Measurements from ENCODE around the gene PUS7L.

DNA sequence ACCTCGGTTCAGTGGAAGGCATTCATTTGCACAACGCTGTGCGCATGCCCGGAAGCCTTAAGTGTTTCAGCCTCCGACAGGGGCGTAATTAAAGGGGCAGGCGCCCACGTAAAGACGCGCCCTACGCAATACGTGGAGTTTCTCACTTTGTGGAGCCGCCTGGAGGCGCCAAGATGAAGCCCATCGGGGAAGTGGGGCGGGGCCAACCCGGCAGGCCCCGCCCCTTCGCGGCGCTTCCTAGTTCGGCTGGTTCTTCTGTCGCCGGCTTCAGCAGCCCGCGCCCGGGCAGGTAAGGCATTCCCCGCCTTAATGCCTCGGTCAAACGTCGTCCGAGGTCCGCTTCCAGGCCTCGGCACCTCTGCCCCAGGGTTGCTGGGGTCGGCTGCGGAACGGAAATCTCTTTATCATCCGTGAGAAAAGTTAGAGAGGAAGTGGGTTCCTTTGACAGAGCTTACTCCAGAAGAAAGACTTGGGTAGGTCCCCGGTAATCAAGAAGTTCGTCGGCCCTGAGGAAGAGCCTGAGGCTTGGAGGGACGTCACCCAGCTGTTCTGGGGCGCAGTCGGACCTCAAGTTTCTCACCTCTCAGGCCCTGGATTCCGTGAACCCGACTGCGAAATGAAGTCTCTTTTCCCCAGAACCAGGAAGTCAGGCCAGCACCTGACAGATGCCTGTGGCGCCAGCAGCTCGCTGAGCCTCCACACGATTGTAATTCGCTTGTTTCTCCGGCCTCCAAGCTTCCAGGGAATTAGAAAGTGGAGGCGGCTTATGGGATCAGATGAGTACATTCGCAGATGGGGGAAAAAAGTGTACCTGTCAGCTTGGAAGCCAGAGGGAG is at the start of gene PUS7L, which contains the start of gene IRAK4:
- TF ChIP-seq, protein P1, sequence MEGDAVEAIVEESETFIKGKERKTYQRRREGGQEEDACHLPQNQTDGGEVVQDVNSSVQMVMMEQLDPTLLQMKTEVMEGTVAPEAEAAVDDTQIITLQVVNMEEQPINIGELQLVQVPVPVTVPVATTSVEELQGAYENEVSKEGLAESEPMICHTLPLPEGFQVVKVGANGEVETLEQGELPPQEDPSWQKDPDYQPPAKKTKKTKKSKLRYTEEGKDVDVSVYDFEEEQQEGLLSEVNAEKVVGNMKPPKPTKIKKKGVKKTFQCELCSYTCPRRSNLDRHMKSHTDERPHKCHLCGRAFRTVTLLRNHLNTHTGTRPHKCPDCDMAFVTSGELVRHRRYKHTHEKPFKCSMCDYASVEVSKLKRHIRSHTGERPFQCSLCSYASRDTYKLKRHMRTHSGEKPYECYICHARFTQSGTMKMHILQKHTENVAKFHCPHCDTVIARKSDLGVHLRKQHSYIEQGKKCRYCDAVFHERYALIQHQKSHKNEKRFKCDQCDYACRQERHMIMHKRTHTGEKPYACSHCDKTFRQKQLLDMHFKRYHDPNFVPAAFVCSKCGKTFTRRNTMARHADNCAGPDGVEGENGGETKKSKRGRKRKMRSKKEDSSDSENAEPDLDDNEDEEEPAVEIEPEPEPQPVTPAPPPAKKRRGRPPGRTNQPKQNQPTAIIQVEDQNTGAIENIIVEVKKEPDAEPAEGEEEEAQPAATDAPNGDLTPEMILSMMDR (conservative IDR thresholded peaks at IDR 0.05; ENCODE audit: low read depth in 2 of 2), result peak; percentile 38 to 53
- TF ChIP-seq POLR2AphosphoS5 (IDR thresholded peaks at IDR 0.05; ENCODE audit: low read depth) (peak; percentile 80), JUNB (IDR thresholded peaks at IDR 0.05; ENCODE audit: unreplicated experiment) (no peak), EZH2phosphoT487 (IDR thresholded peaks at IDR 0.05; ENCODE audit: unreplicated experiment) (no peak), EZH2 (IDR thresholded peaks at IDR 0.05; ENCODE audit: low read depth, unreplicated experiment) (no peak), ZNF114 (CRISPR knock-in tag; IDR thresholded peaks at IDR 0.05) (no peak)
- TF ChIP-seq, protein P2, sequence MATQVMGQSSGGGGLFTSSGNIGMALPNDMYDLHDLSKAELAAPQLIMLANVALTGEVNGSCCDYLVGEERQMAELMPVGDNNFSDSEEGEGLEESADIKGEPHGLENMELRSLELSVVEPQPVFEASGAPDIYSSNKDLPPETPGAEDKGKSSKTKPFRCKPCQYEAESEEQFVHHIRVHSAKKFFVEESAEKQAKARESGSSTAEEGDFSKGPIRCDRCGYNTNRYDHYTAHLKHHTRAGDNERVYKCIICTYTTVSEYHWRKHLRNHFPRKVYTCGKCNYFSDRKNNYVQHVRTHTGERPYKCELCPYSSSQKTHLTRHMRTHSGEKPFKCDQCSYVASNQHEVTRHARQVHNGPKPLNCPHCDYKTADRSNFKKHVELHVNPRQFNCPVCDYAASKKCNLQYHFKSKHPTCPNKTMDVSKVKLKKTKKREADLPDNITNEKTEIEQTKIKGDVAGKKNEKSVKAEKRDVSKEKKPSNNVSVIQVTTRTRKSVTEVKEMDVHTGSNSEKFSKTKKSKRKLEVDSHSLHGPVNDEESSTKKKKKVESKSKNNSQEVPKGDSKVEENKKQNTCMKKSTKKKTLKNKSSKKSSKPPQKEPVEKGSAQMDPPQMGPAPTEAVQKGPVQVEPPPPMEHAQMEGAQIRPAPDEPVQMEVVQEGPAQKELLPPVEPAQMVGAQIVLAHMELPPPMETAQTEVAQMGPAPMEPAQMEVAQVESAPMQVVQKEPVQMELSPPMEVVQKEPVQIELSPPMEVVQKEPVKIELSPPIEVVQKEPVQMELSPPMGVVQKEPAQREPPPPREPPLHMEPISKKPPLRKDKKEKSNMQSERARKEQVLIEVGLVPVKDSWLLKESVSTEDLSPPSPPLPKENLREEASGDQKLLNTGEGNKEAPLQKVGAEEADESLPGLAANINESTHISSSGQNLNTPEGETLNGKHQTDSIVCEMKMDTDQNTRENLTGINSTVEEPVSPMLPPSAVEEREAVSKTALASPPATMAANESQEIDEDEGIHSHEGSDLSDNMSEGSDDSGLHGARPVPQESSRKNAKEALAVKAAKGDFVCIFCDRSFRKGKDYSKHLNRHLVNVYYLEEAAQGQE (IDR thresholded peaks at IDR 0.05; ENCODE audit: unreplicated experiment), result no peak

Data from GM23338 (cell line).